HepG2 (cell line): ENCODE results near the gene RAB14. TPM values are rescaled to one million over a fixed set of nuclear protein-coding genes. Genes with fewer than 3 reads are reported as not detected.
A peak's percentile ranks its signal among the peaks of the same experiment; 100 is the strongest.

Source experiments
- GFI1 ChIP-seq: sonication (generic); formaldehyde crosslinking; IDR thresholded peaks from 2 replicates; pipeline ENCODE4 v1.5.0; 2020; ENCODE audit warnings: missing genetic modification reagents, mild to moderate bottlenecking, borderline replicate concordance
- NFYC ChIP-seq: IDR thresholded peaks from 2 replicates; pipeline ENCODE4 v1.6.1; 2016; ENCODE audit warnings: missing genetic modification reagents, missing compliant biosample characterization
- ZBTB20 ChIP-seq: sonication (generic); formaldehyde crosslinking; IDR thresholded peaks from 2 replicates; pipeline ENCODE4 v1.8.1; 2023; ENCODE audit warnings: missing genetic modification reagents, low read depth, mild to moderate bottlenecking, borderline replicate concordance
- ZFP90 ChIP-seq: sonication (generic); formaldehyde crosslinking; IDR thresholded peaks from 2 replicates; pipeline ENCODE4 v1.8.0; 2022; ENCODE audit warnings: missing genetic modification reagents, mild to moderate bottlenecking, inconsistent platforms, borderline replicate concordance
- ZNF30 ChIP-seq: sonication (generic); formaldehyde crosslinking; IDR thresholded peaks from 2 replicates; pipeline ENCODE4 v1.5.0; 2020; ENCODE audit warnings: mild to moderate bottlenecking, missing genetic modification reagents
- polyA plus RNA-seq, 8 experiments: library from polyadenylated mRNA; depleted of rRNA in 3 of 8; stranded (reverse) in 7 of 8; unstranded in 1 of 8; fragments of >200 nt; fragmentation: Illumina TruSeq in 4 of 8; extraction: Trizol in 4 of 8; gene quantifications; 2 replicates each; pipeline versions ENCODE4 v1.2.1 to v1.2.3, GENCODE V29; 2011 to 2016; ENCODE audit warnings: low read depth in 4 of 8, missing spikeins in 1 of 8, mixed read lengths in 1 of 8; ENCODE audit not compliant: insufficient read depth in 1 of 8
- total RNA-seq, 5 experiments: library from RNA; depleted of rRNA; stranded (reverse); fragments of >200 nt; fragmentation: Illumina TruSeq; extraction: Trizol; gene quantifications; 2 replicates each; pipeline ENCODE4 v1.2.3, GENCODE V29; 2016; ENCODE audit warnings: low read depth in 1 of 5
- TF ChIP-seq, protein P1 (sequence below): sonication (generic); formaldehyde crosslinking; IDR thresholded peaks from 2 replicates; pipeline ENCODE4 v1.4.0; 2020; ENCODE audit warnings: missing genetic modification reagents, borderline replicate concordance
- TF ChIP-seq, protein P2 (sequence below), 2 experiments: fragments of 450-650 bp in 1 of 2; sonication (generic) in 1 of 2; formaldehyde crosslinking in 1 of 2; IDR thresholded peaks; 2 replicates each; pipeline versions ENCODE4 v1.6.1 to v1.8.0; 2016 to 2022; ENCODE audit warnings: antibody characterized with exemption in 1 of 2, mild to moderate bottlenecking in 1 of 2, missing genetic modification reagents in 1 of 2

Gene RAB14
- total and polyA plus RNA-seq, 2 of the 13 experiments (the other 11 are each of a cell fraction or from before 2014, with no cell fraction given): 17.4 to 19.3 TPM

DNA sequence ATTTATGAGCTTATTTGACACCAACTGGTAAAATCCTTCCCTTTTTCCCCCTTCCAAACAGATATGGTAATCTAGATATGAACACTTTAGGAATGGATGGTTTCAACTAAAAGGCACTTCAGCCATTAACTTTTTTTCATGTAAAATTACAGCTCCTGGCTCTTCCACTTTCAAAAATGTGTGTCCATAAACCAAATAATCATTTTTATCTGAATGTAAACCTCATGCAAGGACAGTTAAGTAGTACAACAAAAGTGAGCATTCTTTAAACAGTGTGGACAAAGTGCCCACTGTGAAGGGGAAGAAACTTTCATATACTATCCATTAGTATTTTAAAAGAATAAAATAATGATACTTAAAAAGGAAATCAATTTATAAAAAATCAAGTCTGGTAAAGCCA is 17.2 kb downstream of the RAB14 start (continued):
- TF ChIP-seq, protein P1, sequence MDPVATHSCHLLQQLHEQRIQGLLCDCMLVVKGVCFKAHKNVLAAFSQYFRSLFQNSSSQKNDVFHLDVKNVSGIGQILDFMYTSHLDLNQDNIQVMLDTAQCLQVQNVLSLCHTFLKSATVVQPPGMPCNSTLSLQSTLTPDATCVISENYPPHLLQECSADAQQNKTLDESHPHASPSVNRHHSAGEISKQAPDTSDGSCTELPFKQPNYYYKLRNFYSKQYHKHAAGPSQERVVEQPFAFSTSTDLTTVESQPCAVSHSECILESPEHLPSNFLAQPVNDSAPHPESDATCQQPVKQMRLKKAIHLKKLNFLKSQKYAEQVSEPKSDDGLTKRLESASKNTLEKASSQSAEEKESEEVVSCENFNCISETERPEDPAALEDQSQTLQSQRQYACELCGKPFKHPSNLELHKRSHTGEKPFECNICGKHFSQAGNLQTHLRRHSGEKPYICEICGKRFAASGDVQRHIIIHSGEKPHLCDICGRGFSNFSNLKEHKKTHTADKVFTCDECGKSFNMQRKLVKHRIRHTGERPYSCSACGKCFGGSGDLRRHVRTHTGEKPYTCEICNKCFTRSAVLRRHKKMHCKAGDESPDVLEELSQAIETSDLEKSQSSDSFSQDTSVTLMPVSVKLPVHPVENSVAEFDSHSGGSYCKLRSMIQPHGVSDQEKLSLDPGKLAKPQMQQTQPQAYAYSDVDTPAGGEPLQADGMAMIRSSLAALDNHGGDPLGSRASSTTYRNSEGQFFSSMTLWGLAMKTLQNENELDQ (CRISPR knock-in tag): no peak
- TF ChIP-seq ZFP90 (CRISPR knock-in tag) (no peak), NFYC (CRISPR knock-in tag) (no peak), GFI1 (CRISPR knock-in tag) (0 out of 2 replicates have a peak, but pooled peaks have one; percentile 10), ZBTB20 (0 out of 2 replicates have a peak, but pooled peaks have one; percentile 49), ZNF30 (no peak)
- TF ChIP-seq, protein P2, sequence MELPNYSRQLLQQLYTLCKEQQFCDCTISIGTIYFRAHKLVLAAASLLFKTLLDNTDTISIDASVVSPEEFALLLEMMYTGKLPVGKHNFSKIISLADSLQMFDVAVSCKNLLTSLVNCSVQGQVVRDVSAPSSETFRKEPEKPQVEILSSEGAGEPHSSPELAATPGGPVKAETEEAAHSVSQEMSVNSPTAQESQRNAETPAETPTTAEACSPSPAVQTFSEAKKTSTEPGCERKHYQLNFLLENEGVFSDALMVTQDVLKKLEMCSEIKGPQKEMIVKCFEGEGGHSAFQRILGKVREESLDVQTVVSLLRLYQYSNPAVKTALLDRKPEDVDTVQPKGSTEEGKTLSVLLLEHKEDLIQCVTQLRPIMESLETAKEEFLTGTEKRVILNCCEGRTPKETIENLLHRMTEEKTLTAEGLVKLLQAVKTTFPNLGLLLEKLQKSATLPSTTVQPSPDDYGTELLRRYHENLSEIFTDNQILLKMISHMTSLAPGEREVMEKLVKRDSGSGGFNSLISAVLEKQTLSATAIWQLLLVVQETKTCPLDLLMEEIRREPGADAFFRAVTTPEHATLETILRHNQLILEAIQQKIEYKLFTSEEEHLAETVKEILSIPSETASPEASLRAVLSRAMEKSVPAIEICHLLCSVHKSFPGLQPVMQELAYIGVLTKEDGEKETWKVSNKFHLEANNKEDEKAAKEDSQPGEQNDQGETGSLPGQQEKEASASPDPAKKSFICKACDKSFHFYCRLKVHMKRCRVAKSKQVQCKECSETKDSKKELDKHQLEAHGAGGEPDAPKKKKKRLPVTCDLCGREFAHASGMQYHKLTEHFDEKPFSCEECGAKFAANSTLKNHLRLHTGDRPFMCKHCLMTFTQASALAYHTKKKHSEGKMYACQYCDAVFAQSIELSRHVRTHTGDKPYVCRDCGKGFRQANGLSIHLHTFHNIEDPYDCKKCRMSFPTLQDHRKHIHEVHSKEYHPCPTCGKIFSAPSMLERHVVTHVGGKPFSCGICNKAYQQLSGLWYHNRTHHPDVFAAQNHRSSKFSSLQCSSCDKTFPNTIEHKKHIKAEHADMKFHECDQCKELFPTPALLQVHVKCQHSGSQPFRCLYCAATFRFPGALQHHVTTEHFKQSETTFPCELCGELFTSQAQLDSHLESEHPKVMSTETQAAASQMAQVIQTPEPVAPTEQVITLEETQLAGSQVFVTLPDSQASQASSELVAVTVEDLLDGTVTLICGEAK (IDR thresholded peaks at IDR 0.05): no peak
- TF ChIP-seq, protein P2 (CRISPR knock-in tag; IDR thresholded peaks at IDR 0.05): no peak
